Muscle layer of duodenum (tissue), 2 donors: ENCODE results near the gene DYNLT4.
"Not testable (repeated sequence)": the region's sequence is repeated elsewhere in the genome, so short reads cannot be mapped to it uniquely, and the experiment has no call there.

Experiments used
- H3K27ac ChIP-seq: one replicate; pipeline ENCODE4 v1.7.0; 2013; ENCODE audit warnings: mild to moderate bottlenecking, low read length
- H3K27me3 ChIP-seq: one replicate; pipeline ENCODE4 v1.7.0; 2013; ENCODE audit warnings: low read depth, mild to moderate bottlenecking, control low read depth, low read length
- H3K36me3 ChIP-seq, 2 donors: one replicate each; pipeline ENCODE4 v1.7.0; 2013; ENCODE audit warnings: low read length in 2 of 2, control low read depth in 1 of 2, mild to moderate bottlenecking in 1 of 2; ENCODE audit not compliant: insufficient read depth in 2 of 2, control insufficient read depth in 1 of 2
- H3K4me1 ChIP-seq, 2 donors: one replicate each; pipeline ENCODE4 v1.7.0; 2013; ENCODE audit warnings: low read length in 2 of 2, mild to moderate bottlenecking in 2 of 2, control low read depth in 1 of 2, moderate library complexity in 1 of 2; ENCODE audit not compliant: insufficient read depth in 2 of 2, control insufficient read depth in 1 of 2
- H3K4me3 ChIP-seq, 2 donors: one replicate each; pipeline ENCODE4 v1.7.0; 2013; ENCODE audit warnings: low read length in 2 of 2, low read depth in 1 of 2, mild to moderate bottlenecking in 1 of 2
- H3K9me3 ChIP-seq, 2 donors: one replicate each; pipeline ENCODE4 v1.7.0; 2013; ENCODE audit warnings: low read length in 2 of 2, control low read depth in 1 of 2, mild to moderate bottlenecking in 1 of 2; ENCODE audit not compliant: control insufficient read depth in 1 of 2
- donor health status: healthy.

The DYNLT4 gene

GRCh38 chr1:44827197-44828002, 20.2 kb upstream of the DYNLT4 start:
- H3K9me3 ChIP-seq = no peaks in the 10 kb centered on the region
- H3K27ac ChIP-seq = no peak overlapping the region
- no peaks in the 10 kb centered on the region for H3K4me1 ChIP-seq
- H3K36me3 ChIP-seq = peaks cover 0 to 17% of the 10 kb centered on the region in 2 donors
- H3K4me3 ChIP-seq = no peak overlapping the region
- H3K27me3 ChIP-seq = no peaks in the 10 kb centered on the region

DNA sequence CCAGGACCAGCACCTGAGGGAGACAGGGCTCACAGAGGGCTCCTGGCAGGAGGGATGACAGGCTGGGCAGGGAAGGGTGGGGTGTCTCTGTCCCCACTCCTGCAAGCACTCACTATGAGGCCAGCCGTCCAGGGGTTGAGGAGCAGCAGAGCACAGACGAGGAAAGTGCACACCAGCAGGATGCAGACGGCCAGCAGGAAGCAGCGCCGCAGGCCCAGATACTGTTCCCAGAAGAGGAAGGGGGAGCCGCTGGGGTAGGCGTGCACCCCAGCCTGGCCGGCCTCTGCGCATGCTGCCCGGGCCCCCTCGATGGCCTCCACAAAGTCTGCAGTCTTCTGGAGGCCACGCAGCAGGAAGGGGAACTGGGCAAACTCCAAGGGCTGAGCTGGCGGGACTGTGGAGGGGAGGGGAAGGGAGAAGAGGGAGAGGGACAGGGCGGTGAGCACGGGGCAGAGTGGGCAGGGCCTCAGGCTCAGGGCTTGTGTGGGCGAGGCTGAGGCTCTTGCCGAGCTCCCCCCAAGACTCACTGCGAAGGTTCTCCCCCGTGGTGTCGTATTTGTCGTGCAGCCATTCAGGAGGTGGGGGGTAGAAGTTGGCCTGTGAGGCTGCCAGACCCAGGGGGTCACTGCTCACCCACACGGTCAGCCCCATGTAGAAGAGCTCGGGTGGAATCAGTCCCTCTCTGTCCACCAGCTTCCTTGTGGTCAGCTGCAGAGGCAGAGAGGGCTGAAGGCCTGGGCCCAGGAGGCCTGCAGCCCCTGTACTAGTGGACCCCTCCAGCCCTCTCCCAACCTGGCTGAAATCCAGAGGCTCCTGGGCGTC, 19.4 kb upstream of the DYNLT4 start:
- Histone ChIP-seq H3K27me3 (no peaks in the 10 kb centered on the region), H3K9me3 (no peaks in the 10 kb centered on the region), H3K36me3 (peaks cover 0 to 21% of the 10 kb centered on the region in 2 donors), H3K4me1 (no peaks in the 10 kb centered on the region), H3K4me3 (no peak overlapping the region), H3K27ac (no peak overlapping the region)

DNA sequence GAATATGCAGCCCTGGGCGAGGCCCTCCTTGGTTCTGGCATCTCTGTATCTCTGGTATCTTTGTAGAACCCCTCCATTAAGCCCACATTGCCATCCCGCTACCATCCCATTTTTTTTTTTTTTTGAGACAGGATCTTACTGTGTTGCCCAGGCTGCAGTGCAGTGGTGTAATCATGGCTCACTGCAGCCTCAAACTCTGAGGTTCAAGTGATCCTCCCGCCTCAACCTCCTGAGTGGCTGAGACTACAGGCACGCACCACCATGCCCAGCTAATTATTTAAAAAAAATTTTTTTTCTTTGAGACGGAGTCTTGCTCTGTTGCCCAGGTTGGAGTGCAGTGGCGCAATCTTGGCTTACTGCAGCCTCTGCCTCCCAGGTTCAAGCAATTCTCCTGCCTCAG, 17.2 kb upstream of the DYNLT4 start:
- H3K4me1 ChIP-seq, H3K9me3 ChIP-seq, H3K27ac ChIP-seq, H3K4me3 ChIP-seq, H3K27me3 ChIP-seq: not testable (repeated sequence)
- H3K36me3 ChIP-seq = peaks cover 0 to 21% of the 10 kb centered on the region in 2 donors

DNA sequence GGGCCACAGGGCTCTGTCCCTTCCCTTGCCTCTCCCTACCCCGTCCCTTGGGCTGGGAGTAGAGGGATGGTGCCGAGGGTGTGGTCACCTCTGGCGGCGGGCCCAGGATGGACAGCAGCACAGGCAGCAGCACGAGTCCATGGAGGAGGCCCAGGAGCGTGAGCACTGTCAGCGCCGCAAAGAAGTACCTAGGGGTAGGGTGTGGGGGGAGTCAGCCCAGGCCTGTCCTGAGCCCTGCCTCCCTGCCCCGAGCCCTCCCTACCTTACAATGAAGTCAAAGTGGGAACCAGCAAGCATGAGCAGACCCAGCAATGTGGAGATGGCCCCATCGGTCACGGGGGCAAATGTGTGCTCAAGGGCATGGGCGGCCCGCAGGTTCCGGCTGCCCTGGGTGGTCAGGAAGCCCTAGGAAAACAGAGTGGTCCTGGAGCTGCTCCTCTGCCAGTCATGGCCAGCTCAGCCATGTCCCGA, 15.9 kb upstream of the DYNLT4 start:
- Histone ChIP-seq H3K4me3 (no peak overlapping the region), H3K27ac (no peak overlapping the region), H3K9me3 (no peaks in the 10 kb centered on the region)

GRCh38 chr1:44822131-44822701, 15.1 kb upstream of the DYNLT4 start:
- H3K9me3 ChIP-seq = no peaks in the 10 kb centered on the region
- no peak overlapping the region for H3K4me3 ChIP-seq
- H3K4me1 ChIP-seq = peaks cover 3 to 12% of the 10 kb centered on the region in 2 donors
- H3K27ac ChIP-seq = no peak overlapping the region
- H3K36me3 ChIP-seq = peaks cover 0 to 9% of the 10 kb centered on the region in 2 donors
- no peaks in the 10 kb centered on the region for H3K27me3 ChIP-seq

More for the DNA sequence above, 15.9 kb upstream of the DYNLT4 start:
- H3K4me1 ChIP-seq = peaks cover 3 to 12% of the 10 kb centered on the region in 2 donors
- H3K36me3 ChIP-seq = peaks cover 0 to 16% of the 10 kb centered on the region in 2 donors
- H3K27me3 ChIP-seq = no peaks in the 10 kb centered on the region

DNA sequence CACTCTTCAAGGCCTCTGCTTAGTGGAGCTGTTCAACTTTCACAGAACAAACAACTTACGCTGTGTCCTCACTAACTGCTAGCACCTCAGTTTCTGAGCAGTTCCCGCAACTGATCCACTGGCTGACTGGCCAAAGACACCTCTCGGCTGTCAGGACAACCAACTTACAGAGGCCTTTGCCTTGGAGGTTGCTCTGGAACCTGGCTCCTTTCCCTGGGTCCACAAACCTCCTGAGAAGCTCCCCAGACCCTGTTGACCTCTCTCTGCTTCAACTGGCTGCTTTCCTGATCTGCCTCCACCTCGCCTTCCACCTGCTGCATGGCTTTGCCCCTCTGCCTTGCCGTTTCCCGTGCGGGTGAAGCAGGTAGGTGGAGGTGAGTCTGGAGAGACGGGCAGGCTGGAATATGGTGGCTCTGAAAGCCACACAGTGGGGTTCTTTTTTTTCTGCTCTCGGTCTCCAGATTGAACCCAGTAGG, 14.1 kb upstream of the DYNLT4 start:
- H3K9me3 ChIP-seq = no peaks in the 10 kb centered on the region
- H3K4me3 ChIP-seq = peak overlapping the region in 1 of 2 donors; percentile 57
- peaks cover 0 to 3% of the 10 kb centered on the region in 2 donors for H3K36me3 ChIP-seq
- no peaks in the 10 kb centered on the region for H3K27me3 ChIP-seq
- peaks cover 3 to 12% of the 10 kb centered on the region in 2 donors for H3K4me1 ChIP-seq
- no peak overlapping the region for H3K27ac ChIP-seq

DNA sequence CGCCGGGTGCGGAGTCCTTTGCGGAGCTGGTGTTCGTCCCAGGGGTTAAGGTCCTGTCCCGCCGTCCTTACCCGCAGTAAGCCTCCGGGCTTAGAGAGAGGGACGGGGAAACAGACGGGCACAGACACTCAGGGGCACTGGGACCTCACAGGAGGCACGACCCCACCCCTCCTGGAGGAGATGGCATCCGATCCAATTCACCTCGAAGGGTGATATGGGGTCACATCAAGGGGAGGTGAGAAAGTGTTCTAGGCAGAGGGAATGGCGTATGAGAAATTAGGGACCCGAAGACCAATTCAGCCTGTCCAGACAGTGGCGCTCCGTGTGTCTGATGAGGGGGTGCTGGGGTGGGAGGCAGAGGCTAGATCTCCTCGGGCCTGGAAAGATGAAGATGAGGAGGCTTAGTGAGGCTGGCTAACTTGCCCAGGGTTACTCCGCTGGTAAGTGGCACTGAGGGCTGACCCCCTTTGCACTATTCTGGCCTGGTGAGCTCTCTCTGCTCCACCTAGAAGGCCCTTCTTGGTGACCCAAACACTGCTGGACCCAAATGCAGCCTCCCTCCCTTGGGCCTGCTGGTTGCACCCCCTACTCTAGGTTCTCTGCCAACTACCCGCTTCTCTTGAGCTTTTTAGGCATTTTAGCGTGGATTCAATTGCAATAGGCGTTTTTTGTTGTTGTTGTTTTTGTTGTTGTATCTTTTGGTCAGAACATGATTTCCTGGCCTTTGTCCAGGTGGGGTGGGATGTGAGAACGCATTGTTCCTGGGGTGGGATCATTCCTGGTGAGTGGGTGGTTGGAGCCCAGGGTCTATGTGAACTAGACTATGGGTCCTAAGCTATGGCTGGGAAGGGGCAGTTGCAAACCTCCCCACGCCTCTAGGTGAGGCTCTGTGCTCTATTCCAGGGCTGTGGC, 13.4 kb upstream of the DYNLT4 start:
- Histone ChIP-seq H3K9me3 (no peaks in the 10 kb centered on the region), H3K36me3 (peaks cover 0 to 3% of the 10 kb centered on the region in 2 donors), H3K27ac (peak overlapping the region; percentile 97), H3K4me1 (peaks cover 3 to 12% of the 10 kb centered on the region in 2 donors), H3K27me3 (no peaks in the 10 kb centered on the region), H3K4me3 (peak overlapping the region; percentile 57 to 81)

- peaks cover 3 to 14% of the 10 kb centered on the region in 2 donors for H3K4me1 ChIP-seq
- no peaks in the 10 kb centered on the region for H3K27me3 ChIP-seq
- H3K4me3 ChIP-seq = peak overlapping the region; percentile 57 to 81
- peak overlapping the region; percentile 97 for H3K27ac ChIP-seq
- H3K36me3 ChIP-seq = peaks cover 3 to 4% of the 10 kb centered on the region in 2 donors
- H3K9me3 ChIP-seq = no peaks in the 10 kb centered on the region
Measured at GRCh38 chr1:44819608-44820327, 12.6 kb upstream of the DYNLT4 start.

GRCh38 chr1:44819196-44819607, 12.1 kb upstream of the DYNLT4 start:
- peaks cover 3 to 4% of the 10 kb centered on the region in 2 donors for H3K36me3 ChIP-seq
- no peaks in the 10 kb centered on the region for H3K9me3 ChIP-seq
- peaks cover 3 to 17% of the 10 kb centered on the region in 2 donors for H3K4me1 ChIP-seq
- peak overlapping the region; percentile 97 for H3K27ac ChIP-seq
- peak overlapping the region; percentile 57 to 81 for H3K4me3 ChIP-seq
- H3K27me3 ChIP-seq = no peaks in the 10 kb centered on the region
